T-helper 2 cell (primary cell): ENCODE data around the gene C21orf58.

Experiments
- DNase-seq, 5 experiments: peaks; one replicate each; pipeline versions ENCODE4 v3.0.0 to v3.0.0-alpha.2; 2012 to 2022

C21orf58 gene

DNA sequence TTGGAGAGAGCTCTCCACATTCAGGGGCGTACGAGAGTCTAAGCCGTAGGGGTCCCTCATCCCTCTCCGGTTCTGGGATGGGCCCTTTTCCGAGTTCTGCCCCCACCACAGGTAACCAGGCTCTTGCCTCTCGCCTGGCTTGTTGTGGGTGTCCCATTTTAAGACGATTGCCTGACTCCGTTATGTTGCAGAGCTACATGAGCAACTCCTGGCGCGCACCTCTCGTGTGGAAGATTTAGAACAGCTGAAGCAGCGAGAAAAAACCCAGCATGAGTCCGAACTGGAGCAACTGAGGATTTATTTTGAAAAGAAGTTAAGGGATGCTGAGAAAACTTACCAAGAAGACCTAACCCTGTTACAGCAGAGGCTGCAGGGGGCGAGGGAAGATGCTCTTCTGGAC lies 29.2 kb upstream of the C21orf58 start:
- no peak for DNase-seq

DNA sequence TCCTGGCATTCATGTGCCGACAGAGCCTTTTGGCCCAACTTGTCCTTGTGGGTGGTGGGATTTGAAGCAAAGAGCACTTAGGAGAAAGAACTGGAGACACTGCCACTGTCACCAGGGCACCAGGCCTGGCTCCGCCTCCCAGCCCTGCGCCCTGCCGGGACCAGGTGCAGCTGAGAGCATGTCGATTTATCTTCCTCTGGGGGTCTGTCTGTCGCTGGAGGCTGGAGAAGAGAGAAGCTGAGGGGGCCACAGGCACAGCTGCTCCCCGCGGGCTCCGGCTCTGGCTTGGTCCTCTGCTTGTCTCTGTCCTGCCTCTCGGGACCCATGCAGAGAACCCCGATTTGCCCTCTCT lies 28.5 kb upstream of the C21orf58 start:
- DNase-seq = no peak

DNA sequence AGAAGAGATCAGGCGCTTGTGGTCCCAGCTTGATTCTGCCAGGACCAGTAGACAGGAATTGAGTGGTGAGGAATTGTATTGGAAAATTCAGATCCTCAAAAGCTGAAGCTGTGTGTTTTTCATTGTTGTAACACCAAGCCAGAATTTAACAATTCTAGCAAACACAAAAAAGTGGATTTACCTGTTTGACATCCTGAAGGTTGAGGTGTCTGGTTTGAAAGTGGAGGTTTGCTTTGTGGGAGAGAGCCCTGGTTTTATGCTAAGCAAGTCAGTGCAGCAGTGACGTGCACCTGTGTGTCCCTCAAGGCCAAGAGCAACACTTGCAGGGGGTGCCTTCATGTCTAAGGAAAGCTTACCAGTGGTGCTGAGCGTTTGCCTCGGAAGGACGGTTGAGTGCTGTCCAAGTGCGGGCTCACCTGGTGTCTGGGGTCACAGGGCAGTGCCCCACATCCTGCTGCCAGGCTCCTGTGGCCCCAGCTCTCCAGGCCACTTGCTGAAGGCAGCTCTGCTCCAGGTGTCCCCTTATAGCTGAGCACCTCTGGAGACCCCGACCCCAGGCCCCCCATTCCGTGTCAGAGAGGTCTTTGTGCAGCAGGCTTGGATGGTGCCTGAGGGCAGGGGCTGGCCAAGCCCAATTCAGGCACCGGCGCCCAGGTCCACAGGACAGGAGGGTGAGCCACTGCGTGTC lies 27.9 kb upstream of the C21orf58 start:
- no peak for DNase-seq

DNA sequence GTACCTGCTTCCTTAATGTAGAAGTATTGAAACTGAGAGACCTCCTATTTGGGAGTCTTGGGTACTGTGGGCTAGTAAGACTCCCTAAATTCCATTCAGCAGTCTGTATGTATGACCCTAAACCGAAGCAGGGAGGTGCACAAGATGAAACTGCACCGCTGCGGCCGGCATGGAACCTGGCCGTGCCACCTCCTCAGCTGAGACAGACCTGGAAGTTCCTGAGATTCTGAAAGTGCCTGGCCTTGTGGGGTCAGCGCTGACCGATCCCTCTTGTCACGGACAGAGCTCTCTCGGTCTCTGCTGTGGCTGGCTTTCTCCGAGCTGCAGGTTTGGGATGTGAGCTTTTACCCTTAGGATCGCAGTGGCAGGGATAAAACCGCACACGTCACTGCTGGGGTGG lies 27.3 kb upstream of the C21orf58 start:
- DNase-seq = no peak

DNA sequence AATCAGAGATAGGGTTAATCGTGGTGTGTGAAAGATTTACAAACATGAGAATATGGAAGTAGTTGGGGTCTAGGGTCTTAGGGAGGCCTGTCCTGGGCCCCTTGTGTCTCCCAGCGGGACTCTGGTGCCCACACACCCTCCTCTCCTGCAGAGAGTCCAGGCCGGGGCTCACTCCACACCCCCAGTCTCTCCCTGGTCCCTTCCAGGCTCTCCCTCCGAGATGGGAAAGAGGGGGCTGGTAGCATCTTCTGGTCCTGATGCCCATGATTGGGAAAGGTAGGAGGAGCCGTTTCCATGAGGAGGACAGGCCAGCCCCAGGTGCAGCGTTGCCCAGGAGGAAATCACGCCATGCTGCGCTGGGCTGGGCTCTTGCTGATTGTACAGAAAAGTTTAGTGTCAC lies 26.9 kb upstream of the C21orf58 start:
- no peak for DNase-seq

DNA sequence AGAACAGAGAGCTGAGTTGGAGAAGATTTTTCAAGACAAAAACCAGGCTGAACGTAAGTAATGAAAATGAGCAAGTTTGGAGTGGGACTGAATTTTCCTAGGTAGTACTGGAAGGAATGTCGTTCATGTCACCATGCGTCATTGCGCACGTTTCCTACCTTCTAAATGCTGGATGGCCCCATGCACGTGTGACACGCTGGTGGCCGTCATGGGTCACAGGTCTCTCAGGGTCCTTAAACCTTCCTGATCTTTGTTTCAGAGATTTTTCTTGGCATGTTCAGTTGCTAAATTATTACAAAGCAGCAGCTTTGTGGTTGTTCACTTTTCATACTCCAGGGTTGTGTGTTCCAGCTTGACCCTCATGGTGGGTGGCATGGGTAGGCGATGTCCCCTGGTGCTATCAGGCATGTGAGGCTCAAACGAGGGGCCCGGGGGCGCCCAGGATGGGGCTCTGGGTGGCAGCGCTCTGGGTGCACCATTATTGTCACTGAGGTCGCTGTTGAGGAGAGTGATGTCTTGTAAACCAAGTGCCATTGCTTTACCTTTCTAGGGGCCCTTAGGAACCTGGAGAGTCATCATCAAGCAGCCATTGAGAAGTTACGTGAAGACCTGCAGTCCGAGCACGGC lies 25.6 kb upstream of the C21orf58 start:
- no peak for DNase-seq

DNA sequence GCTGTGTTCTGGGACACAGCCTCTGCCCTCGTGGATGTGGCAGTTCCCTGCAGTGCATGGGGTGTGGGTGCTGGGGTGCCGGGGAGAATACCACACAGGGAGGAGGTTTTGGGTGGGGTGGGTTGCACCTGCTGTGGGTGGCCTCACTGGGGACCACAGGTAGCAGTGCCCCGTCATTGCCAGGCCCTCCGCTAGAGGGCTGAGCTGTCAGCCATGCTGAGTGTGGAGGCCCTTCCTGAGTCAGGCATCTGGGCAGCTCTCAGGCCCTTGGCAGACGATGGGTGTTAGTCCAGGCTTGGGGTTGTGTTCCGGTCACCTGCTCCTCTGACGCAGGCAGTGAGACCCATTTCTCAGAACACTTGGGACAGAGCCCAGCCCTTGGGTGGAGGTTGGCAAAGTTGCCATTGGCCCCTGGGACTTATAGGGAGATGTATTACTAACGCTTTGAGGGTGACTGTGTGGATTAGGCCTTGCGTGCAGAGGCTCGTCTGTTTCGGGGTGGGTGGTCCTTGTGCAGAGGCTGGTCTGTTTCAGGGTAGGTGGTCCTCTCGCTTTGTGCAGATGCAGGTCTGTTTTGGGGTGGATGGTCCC lies 24.2 kb upstream of the C21orf58 start:
- no peak for DNase-seq

DNA sequence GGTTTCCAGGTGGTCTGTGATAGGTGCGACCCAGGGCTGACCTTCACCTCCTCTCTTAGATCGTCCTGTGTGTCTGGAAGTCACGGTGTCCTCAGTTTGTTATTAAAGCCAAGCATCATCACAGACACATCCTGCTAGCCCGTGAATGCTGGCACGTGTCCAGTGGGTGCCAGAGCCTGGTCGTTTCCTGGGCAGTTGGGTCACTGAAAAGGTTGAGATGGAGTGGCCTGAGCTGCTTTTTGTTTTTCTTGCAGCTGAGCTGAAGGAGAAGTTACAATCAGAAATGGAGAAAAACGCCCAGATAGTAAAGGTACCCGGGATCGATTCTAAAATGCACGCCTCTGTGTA lies 23.5 kb upstream of the C21orf58 start:
- DNase-seq = no peak

DNA sequence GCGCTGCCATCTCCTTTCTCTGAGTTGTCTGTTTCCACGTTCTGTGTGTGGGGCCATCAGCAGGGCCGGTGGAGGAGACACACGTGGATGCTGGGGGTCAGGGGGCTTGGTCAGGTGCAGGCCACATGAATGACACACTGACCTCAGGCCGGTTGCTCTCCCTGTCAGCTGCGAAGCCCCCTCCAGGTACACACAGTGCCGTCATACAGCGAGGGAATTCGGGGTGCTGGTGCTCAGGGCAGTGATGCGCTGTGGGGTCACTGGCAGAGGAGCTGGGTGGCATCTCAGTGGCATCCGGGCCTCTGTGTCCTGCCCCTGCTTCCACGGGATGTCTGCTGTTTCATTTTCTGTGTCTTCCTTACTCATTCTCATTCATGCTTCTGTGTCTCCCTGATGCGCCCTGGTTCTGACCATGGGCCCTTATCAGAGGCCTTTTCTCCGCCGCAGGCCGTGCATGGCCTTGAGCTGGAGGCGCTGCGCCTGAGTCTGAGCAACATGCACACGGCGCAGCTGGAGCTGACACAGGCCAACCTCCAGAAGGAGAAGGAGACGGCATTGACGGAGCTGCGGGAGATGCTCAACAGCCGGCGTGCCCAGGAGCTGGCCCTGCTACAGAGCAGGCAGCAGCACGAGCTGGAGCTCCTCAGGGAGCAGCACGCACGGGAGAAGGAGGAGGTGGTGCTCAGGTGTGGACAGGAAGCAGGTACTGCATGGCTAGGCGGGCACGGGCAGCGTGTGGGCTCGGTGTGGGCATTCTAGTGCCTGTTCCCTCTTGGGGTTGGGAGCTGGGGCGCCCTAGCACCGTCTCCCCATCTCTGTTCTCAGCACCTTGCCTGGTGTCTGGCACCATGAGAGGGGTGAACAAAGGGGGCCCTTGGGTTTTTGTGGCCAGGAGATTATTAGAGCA lies 22.9 kb upstream of the C21orf58 start:
- DNase-seq = no peak

DNA sequence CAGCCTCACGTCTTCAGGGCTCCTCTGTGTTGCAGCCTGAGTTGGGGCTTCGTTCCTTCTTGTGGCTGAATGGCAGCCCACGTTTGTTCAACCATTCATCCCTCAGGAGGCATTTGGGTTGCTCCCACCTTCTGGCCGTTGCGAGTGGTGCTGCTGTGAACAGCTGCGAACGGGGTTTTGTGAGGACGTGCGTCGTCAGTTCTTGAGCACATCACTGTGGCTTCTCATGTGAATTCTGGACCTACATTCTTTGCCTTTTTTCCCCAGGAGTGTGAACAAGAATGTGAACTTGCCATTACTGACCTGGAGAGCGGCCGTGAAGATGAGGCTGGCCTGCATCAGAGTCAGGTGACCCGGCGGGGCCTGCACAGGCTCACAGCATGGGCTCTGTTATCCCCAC lies 22.2 kb upstream of the C21orf58 start:
- DNase-seq = no peak

DNA sequence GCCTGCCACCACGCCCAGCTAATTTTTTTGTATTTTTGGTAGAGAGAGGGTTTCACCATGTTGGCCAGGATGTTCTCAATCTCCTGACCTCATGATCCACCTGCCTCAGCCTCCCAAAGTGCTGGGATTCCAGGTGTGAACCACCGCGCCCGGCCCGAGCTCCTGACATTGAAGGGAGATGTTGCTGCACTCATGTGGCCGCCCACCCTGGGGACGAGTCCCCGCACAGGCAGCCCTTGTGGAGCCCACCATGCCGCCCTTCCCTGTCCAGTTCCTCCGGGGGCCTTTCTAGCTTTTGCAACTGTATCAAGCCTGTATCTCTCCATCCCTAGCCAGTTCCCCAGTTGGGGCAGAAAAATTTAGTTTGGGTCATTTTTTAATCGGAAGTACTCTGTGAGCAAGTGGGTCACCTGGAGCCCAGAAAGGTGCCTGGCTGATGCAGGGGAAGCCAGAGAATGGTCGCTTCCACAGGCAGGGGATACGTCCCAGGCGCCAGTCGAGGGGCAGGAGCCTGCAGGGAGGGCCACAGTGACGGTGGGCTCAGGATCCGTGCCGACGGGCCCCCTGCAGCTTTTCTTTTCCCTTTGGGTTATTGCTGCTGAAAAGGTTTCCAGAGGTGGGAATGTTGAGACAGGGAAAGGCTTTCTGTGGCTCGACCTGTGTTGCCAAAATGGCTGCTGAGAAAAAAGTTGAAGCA lies 20.7 kb upstream of the C21orf58 start:
- DNase-seq = no peak

DNA sequence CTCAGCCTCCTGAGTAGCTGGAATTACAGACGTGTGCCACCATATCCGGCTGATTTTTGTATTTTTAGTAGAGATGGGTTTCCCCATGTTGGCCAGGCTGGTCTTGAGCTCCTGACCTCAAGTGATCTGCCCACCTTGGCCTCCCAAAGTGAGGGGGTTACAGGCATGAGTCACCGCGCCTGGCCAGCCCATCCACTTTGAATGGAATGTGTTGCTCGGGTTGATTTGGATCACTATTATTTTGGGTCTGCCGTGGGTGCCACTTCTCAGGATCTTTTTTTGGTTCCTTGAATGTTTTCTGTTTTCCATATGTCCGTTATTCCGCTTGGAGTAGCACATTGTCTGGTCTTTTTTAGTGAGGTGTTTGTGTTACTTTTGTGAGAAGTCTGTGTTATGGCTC lies 17.3 kb upstream of the C21orf58 start:
- DNase-seq = no peak

DNA sequence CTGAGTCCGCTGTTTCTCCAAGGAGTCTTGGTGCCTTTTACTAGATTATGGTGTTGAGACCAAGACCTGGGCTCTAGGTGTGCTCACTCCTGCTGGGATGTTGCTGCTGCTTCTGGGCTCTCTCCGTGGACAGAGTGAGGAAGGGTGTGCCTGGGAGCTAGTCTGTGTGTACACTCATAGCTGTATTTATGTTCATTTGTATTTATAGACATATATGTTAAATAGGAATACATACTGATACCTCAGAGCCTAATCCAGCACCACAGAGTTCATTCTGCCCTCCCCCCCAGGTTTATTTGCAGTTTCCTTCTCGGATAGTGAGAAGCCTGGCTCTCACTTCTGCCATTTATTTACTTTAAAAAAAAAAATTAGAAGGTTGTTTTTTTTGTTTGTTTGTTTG lies 12.9 kb upstream of the C21orf58 start:
- no peak for DNase-seq

DNA sequence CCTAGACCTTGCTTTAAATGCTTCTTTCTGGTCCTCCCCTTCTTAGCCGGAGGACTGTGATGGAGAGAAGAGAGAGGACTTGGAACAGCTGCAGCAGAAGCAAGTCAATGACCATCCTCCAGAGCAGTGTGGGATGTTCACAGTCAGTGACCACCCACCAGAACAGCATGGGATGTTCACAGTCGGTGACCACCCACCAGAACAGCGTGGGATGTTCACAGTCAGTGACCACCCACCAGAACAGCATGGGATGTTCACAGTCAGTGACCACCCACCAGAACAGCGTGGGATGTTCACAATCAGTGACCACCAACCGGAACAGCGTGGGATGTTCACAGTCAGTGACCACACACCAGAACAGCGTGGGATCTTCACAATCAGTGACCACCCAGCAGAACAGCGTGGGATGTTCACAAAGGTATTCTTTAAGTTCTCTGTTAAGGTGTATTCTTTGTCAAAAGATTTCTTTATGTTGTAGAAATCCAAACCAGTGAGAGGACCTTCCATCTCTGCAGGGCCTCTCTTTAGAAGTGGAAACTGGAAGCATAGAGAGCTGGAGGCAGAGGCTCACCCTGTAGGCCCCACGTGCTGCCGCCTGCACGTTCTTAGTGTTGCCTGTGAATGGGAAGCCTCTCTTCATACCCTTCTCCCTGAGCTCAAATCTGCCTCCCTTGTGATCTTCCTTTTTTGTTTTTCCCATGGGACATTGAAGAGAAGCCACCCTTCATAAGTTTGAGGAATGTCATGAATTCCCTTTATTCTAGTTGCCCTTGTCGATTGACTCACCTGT lies 10.9 kb upstream of the C21orf58 start:
- no peak for DNase-seq

DNA sequence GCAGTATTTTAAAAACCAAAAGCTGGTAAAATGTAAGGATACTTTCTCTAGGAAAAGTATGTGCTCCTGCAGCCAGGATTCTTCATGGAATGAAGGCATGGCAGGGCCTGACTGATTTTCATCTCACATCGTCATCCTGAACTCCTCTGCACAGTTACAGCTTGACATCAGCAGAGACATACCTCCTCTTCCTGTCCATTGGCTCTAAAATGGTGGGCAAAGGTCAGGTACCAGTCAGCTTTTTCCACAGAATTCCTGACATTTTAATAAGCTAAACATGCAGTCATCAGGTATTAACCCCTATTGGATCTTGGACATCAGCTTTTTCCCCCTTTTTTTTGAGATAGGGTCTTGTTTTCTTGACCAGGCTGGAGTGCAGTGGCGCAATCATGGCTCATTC lies 6.1 kb upstream of the C21orf58 start:
- no peak for DNase-seq

DNA sequence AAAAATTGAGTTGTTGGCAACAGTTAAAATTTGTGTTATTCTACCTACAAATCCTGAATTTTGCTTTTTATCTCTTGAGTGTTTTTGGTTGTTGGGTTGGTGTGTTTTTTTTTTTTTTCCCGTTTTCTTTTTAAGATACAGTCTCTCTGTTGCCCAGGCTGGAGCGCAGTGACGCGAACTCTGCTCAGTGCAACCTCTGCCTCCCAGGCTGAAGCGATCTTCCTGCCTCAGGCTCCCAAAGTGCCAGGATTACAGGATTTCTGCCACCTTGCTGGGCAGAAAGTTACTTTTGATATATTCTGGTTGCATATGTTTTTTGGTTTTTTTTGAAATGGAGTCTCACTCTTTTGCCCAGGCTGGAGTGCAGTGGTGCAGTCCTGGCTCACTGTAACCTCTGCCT lies 4.5 kb upstream of the C21orf58 start:
- DNase-seq = no peak

DNA sequence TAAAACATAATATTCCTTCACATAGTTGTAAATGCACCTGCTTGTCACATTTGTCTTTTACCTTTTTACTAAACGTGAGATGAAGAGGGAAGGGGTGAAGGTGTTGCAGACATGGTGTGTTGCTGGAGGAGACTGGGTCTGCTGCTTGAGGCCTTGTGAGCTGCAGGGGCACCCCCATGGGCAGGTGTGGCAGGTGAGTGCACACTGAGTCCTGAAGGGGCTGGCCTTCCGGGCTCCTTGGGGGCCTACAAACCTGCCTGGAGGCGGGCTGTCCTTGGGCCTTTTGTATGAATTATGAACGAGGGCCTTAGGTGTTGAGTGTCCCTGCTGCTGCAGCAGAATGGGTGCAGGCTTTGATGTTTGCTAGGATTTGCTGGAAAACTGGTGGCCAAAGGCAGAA lies 4.0 kb upstream of the C21orf58 start:
- no peak for DNase-seq

DNA sequence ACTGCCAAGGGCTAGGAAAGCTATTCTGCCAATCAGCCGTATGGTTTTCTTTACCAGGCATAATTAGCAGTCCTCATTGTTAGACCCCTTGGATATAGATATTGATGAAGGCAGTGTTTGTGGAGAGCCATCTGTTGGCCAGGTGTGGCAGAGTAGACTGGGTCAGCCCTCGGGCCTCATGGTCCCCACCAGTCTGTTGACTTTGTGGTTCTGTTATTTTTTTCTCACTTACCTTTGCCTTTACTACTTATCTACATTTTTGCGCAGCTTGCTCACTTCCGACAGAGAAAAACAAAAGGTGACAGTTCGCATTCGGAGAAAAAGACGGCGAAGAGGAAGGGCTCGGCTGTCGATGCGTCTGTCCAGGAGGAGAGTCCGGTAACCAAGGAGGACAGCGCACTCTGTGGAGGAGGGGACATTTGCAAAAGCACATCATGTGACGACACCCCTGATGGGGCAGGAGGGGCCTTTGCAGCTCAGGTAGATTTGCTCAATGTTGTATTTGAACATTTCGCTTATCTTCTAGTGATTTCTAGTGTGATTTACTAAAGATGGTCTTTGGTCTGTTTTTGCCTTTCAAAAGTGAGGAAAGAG lies 2.5 kb upstream of the C21orf58 start:
- no peak for DNase-seq

DNA sequence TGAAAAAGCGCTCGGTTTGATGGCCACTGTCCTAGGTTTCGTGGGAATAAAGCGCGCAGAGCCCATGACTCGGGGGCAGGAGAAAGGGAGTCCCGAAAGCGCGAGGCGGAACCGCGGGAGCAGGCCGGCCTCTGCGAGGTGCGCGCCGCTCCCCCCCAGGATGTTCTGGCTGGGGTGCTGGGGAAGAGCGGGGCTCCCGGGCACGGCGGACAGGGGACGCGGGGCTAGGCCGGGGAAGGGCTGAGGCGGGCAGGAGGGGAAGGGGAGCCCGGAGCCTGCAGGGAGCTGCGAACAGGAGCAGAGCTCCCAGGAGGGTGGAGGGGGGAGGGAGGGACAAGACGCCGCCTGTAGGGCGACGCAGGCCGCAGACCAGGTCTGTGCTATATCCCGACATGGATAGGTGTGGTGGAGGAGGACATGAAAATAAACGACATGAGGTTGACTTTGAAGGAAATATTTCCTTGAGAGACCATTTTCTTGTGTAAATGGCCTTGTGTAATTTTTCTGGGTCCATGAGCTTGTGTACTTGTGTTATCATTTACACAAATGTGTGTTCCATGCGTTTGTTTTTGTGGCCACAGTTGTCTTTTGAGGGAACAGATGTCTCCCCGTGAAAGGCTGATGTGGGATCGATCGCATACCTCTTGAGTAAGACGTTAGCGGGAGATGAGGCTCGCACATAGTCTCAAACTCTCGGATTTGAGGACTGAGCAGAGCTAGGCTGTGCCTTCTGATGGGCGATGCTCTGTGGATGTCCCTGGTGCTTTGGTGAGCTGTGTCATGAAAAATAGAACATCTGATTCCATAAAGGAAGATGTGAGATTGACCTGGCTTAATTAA lies 1.6 kb upstream of the C21orf58 start:
- DNase-seq = peak in 3 of 5 experiments; percentile 7 to 58 (median 29)

DNA sequence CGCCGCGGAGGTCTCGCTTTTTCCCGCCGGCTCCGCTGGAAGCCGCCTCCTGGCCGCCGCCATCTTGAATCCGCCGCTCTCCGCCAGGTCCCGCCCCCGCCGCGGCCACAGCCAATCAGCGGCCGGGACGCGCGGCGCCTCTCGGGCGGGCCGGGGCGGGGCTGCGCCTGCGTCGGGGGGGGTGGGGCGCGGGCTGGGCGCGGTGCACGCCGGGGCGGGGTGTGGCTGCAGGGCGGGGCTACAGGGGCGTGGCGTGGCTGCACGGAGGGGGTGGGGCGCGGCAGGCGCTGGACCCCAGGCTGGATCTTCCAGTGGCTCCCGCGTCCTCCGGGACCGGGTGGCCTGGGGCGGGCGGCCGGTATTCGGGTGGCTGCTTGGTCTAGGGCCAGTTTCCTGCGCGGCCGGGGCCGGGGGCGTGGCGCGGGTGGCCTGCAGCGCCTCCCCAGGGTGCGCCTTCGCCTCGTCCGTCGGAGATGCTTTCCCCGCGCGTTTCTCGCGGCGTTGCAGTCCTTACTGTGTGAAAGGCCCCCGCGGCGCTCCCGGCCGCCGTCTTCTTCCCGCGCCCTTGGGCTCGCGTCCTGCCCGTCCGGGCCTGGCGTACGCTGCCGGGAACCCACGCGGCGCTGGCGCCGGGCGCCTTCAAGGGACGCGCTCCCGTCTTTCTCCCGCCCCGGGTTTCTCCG lies 861 bp upstream of the C21orf58 start:
- peak; percentile 78 to 91 (median 82) for DNase-seq
